Natural killer cell treated with Interleukin-12 subunit alpha and Interleukin-12 subunit beta and Interleukin-15 and Interleukin-18, amount 100 ng/mL, for 72 hours (primary cell): ENCODE data around the gene GAA. TPM values are rescaled to one million over a fixed set of nuclear protein-coding genes. Genes with fewer than 3 reads are reported as not detected.

Experiments used
- ATAC-seq, 2 donors: fragments of 150-1000 bp; cut with Tn5 transposase in 1 of 2; sonication (Bioruptor Pico), chemical (Tn5 transposase) in 1 of 2; 2 replicates each; pipeline ENCODE4 v1.10.0; 2021
- DNase-seq: peaks from one replicate; pipeline ENCODE4 v3.0.0; 2022; ENCODE audit warnings: low spot score
- H3K27ac Mint-ChIP-seq, 2 donors: 1 replicate in 1 of 2; 2 replicates in 1 of 2; pipeline ENCODE4 v1.8.0; 2022; ENCODE audit warnings: mixed read lengths in 2 of 2, mild to moderate bottlenecking in 1 of 2, moderate library complexity in 1 of 2
- H3K27me3 Mint-ChIP-seq, 2 donors: 1 replicate in 1 of 2; 2 replicates in 1 of 2; pipeline ENCODE4 v1.8.0; 2022; ENCODE audit warnings: mixed read lengths in 2 of 2
- H3K36me3 Mint-ChIP-seq: one replicate; pipeline ENCODE4 v1.8.0; 2022; ENCODE audit warnings: mixed read lengths
- H3K4me1 Mint-ChIP-seq, 2 donors: 1 replicate in 1 of 2; 2 replicates in 1 of 2; pipeline ENCODE4 v1.8.0; 2022; ENCODE audit warnings: low read depth in 2 of 2, mixed read lengths in 2 of 2, mild to moderate bottlenecking in 1 of 2
- H3K4me3 Mint-ChIP-seq: one replicate; pipeline ENCODE4 v1.8.0; 2022; ENCODE audit warnings: mixed read lengths
- H3K9me3 Mint-ChIP-seq: 2 replicates; pipeline ENCODE4 v1.8.0; 2022; ENCODE audit warnings: mixed read lengths
- total RNA-seq, 2 donors: library from RNA; stranded (reverse); gene quantifications; one replicate each; pipeline ENCODE4 v1.2.3, GENCODE V29; 2022

Gene GAA
- total RNA-seq, 2 donors from 2014 or later = 20.9 to 24.0 TPM

- Mint-ChIP-seq H3K27me3 (peaks cover 9 to 19% of the 10 kb centered on the region in 2 donors), H3K4me3 (no peak overlapping the region), H3K36me3 (no peaks in the 10 kb centered on the region), H3K9me3 (no peaks in the 10 kb centered on the region), H3K4me1 (no peaks in the 10 kb centered on the region), H3K27ac (no peak overlapping the region)
- ATAC-seq (peak in 1 of 2 donors; percentile 40), DNase-seq (no peak)
Measured at GRCh38 chr17:80124351-80124981, 23.1 kb downstream of the GAA start.

GRCh38 chr17:80125656-80126448 is 24.5 kb downstream of the GAA start:
- Mint-ChIP-seq H3K4me3 (no peak overlapping the region), H3K9me3 (no peaks in the 10 kb centered on the region), H3K36me3 (no peaks in the 10 kb centered on the region), H3K4me1 (no peaks in the 10 kb centered on the region), H3K27me3 (peaks cover 9 to 19% of the 10 kb centered on the region in 2 donors), H3K27ac (no peak overlapping the region)
- DNase-seq (no peak), ATAC-seq (no peak)

DNA sequence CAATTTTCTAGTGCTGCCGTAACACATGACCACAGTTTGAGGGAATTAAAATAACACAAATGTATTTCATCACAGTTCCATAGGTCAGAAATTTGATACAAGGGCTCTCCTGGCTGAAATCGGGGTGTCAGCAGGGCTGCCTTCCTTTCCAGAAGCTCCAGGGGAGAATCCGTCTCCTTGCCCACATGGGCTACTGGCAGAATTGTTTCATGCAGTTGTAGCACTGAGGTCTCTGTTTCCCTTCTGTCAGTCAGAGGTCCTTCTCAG is 25.0 kb downstream of the GAA start:
- Mint-ChIP-seq H3K36me3 (no peaks in the 10 kb centered on the region), H3K9me3 (no peaks in the 10 kb centered on the region), H3K27me3 (peaks cover 9 to 19% of the 10 kb centered on the region in 2 donors), H3K27ac (no peak overlapping the region), H3K4me1 (no peaks in the 10 kb centered on the region), H3K4me3 (no peak overlapping the region)
- DNase-seq = no peak
- ATAC-seq = no peak

GRCh38 chr17:80129006-80129565 is 27.7 kb downstream of the GAA start:
- ATAC-seq (no peak), DNase-seq (no peak)
- Mint-ChIP-seq H3K9me3 (no peaks in the 10 kb centered on the region), H3K27ac (no peak overlapping the region), H3K4me1 (no peaks in the 10 kb centered on the region), H3K36me3 (no peaks in the 10 kb centered on the region), H3K27me3 (peaks cover 9 to 19% of the 10 kb centered on the region in 2 donors), H3K4me3 (no peak overlapping the region)

GRCh38 chr17:80130992-80131391 is 29.6 kb downstream of the GAA start:
- Mint-ChIP-seq H3K9me3 (no peaks in the 10 kb centered on the region), H3K27me3 (peaks cover 9 to 19% of the 10 kb centered on the region in 2 donors), H3K4me1 (no peaks in the 10 kb centered on the region), H3K27ac (no peak overlapping the region), H3K36me3 (peaks cover 5% of the 10 kb centered on the region), H3K4me3 (no peak overlapping the region)
- no peak for DNase-seq
- ATAC-seq = no peak

GRCh38 chr17:80132906-80133625 is 31.7 kb downstream of the GAA start:
- peak overlapping the region in 1 of 2 donors; percentile 37 for H3K27ac Mint-ChIP-seq
- peaks cover 13% of the 10 kb centered on the region for H3K36me3 Mint-ChIP-seq
- peak in 1 of 2 donors; percentile 8 for ATAC-seq

GRCh38 chr17:80133626-80133970 is 32.2 kb downstream of the GAA start:
- ATAC-seq (peak; percentile 20 to 41), DNase-seq (no peak)
- Mint-ChIP-seq H3K9me3 (no peaks in the 10 kb centered on the region), H3K27me3 (peaks cover 3 to 9% of the 10 kb centered on the region in 2 donors), H3K27ac (peak overlapping the region in 1 of 2 donors; percentile 37), H3K4me3 (no peak overlapping the region), H3K4me1 (no peaks in the 10 kb centered on the region), H3K36me3 (peaks cover 16% of the 10 kb centered on the region)

More at GRCh38 chr17:80132906-80133625, 31.7 kb downstream of the GAA start:
- Mint-ChIP-seq H3K27me3 (peaks cover 6 to 14% of the 10 kb centered on the region in 2 donors), H3K4me1 (no peaks in the 10 kb centered on the region), H3K4me3 (no peak overlapping the region), H3K9me3 (no peaks in the 10 kb centered on the region)
- no peak for DNase-seq

DNA sequence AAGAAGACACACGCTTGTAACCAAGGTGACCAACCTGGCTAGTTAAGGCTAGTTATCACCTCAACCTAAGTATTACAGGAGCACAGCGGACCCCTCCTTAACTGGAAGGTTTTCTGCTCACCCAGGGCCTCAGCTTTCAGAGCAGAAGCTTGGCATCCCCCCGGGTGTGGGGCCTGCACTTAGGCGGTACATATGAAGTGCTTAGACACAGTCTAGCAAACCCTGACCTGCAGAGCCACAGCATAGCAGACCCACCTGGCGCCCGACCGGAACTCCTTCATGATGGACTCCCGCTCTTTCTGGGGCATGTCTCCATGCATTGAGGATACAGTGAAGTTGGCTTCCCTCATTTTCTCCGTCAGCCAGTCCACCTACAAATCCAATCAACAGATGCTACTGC is 35.8 kb downstream of the GAA start:
- Mint-ChIP-seq H3K9me3 (no peaks in the 10 kb centered on the region), H3K4me1 (peaks cover 0 to 3% of the 10 kb centered on the region in 2 donors), H3K27ac (no peak overlapping the region), H3K4me3 (no peak overlapping the region), H3K27me3 (no peaks in the 10 kb centered on the region), H3K36me3 (peaks cover 37% of the 10 kb centered on the region)
- no peak for DNase-seq
- no peak for ATAC-seq

- peaks cover 40% of the 10 kb centered on the region for H3K36me3 Mint-ChIP-seq
- no peak overlapping the region for H3K4me3 Mint-ChIP-seq
- ATAC-seq = no peak
- no peaks in the 10 kb centered on the region for H3K27me3 Mint-ChIP-seq
- H3K27ac Mint-ChIP-seq = no peak overlapping the region
- peaks cover 0 to 8% of the 10 kb centered on the region in 2 donors for H3K4me1 Mint-ChIP-seq
- no peaks in the 10 kb centered on the region for H3K9me3 Mint-ChIP-seq
- no peak for DNase-seq
Measured at GRCh38 chr17:80138856-80139426, 37.6 kb downstream of the GAA start.

DNA sequence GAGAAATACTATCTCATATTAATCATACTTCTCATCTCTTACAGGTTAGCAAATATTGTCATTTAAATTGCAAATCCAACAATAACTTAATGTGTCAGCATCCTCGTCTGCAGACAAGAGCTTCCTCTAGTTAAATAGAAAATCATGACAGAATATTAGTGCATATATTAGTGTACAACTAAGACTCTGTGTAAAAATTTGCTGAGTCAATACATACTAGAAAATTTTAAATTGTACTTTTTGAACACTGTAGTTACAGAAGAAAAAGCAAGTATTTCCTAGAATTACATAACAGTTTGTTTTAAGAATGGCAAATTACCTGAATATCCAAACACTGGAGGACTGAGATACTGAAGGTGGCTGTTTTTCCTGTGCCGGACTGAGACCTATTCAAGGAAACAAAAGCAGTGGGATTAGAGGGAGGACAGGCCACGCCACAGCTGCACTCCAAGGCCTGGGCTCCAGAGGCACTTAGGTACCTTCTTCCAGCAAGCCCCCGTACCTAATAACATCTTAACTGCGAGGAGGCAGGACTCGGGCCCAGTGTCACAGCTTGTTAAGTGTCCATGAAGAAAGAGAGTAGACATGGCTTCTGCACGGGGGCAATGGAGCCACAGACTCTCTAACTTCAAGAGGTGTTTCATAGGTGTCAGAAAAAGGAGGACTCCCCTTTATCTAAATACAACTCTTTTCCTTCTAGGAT is 40.2 kb downstream of the GAA start:
- no peak for DNase-seq
- Mint-ChIP-seq H3K36me3 (peaks cover 45% of the 10 kb centered on the region), H3K9me3 (no peaks in the 10 kb centered on the region), H3K4me3 (no peak overlapping the region), H3K27me3 (no peaks in the 10 kb centered on the region), H3K27ac (no peak overlapping the region), H3K4me1 (peaks cover 17 to 24% of the 10 kb centered on the region in 2 donors)
- no peak for ATAC-seq

DNA sequence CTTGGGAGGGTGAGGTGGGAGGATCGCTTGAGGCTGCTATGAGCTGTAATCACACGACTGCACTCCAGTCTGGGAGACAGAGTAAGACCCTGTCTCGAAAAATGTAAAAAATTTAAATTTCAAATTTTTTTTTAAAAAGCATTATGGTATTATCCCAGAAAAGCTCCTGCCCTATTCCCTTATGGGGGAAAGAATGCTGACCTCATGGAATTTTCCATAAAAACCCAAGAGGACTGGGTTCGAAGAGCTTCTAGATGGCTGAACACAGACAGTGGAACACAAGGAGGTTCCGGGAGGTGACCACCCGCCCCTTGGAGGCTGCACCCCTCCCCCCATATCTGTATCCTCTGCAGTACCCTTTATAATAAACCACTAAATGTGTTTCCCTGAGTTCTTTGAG is 41.5 kb downstream of the GAA start:
- Mint-ChIP-seq H3K4me1 (peaks cover 17 to 28% of the 10 kb centered on the region in 2 donors), H3K27ac (no peak overlapping the region), H3K36me3 (peaks cover 39% of the 10 kb centered on the region), H3K4me3 (no peak overlapping the region), H3K9me3 (no peaks in the 10 kb centered on the region), H3K27me3 (no peaks in the 10 kb centered on the region)
- ATAC-seq (no peak), DNase-seq (no peak)

- Mint-ChIP-seq H3K9me3 (no peaks in the 10 kb centered on the region), H3K4me1 (peaks cover 22 to 28% of the 10 kb centered on the region in 2 donors), H3K36me3 (peaks cover 21% of the 10 kb centered on the region), H3K27me3 (no peaks in the 10 kb centered on the region), H3K27ac (peak overlapping the region; percentile 60 to 91), H3K4me3 (peak overlapping the region; percentile 95)
- ATAC-seq (no peak), DNase-seq (no peak)
Measured at GRCh38 chr17:80145076-80146075, 44.0 kb downstream of the GAA start.
